NCI-H2227 (cell line): ENCODE results near the gene CAMKK1.
A peak's percentile ranks its signal among the peaks of the same experiment; 100 is the strongest.

Experiments used
- DNase-seq: peaks from one replicate; lab custom pipeline; 2025; ENCODE audit not compliant: unreplicated experiment; lab: John Stamatoyannopoulos, UW

CAMKK1 gene

DNA sequence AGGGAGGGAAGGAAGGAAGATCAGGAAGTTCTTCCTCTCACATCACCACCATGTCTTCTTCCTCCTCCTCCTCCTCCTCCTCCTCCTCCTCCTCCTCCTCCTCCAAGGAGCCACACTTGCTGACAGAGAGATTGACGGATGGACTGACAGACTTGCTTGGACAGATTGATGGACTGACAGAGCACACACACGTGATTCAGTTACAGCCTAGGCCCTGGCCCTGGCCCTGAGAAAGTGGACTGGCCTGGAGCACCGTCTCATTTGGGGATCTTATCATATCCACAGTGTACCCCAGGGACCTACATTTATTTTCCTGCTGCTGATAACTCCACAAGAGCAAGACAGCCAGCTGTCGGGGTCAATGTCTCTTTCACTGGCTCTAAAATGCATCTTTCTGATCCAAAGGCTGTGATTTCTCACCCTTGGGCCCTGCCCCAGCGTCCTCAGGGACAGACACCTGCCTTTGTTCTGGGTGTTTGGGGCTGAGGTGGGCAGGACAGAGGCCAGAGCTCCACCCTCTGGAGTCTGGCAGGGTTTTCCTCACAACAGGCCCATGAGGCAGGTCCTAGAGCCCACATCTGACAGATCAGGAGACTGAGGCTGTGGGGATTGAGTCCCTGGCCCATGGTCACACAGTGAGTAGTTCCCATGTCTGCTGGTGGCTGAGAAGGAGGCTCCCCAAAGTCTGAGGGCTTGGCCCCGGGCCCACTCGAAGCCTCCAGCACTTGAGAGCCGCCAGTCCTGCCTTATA is 25.7 kb upstream of the CAMKK1 start:
- no peak for DNase-seq

DNA sequence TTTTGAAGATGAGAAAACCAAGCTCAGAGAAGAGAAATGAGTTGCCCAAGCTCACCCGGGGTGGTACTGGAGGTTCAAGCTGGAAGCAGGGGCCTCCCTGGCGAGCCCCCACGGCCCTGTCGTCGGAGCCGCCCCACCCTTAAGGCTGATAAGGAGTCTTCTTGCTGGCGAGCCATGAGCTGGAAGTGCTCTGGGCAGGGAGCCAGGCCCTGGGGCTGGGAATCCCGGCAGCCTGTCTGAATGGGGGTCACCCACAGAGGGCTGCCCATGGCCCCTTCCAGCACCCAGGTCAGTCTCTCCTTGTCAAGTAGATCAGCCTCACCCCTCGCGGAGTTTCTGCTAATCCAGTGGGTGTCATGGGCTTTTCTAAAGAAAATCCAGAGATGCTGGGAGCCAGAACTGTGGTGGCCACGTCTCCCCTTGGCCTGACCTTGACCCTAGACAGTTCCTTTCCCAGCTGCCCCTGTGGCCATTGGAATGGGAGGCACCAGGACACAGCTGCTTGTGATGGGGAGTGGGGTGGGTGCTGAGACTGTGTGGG is 24.6 kb upstream of the CAMKK1 start:
- no peak for DNase-seq

DNA sequence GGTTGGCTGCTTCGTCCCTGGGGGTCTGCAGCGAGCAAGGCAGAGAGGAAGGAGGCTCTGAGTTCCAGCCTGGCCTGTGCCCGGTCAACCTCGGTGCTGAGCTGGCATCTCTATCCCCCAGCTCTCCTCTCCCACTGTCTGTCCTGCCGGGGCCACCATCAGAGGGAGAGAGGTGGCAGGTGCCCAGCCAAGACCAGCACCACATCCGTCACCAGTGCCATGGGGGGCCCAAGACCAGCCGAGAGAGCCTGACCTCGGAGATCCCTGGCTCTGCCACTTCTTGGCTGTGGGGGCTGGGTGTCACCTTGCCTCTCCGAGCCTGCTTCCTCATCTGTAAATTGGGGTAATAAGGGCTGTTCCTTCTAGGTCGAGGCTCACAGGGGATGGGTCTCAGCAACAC is 24.0 kb upstream of the CAMKK1 start:
- no peak for DNase-seq

DNA sequence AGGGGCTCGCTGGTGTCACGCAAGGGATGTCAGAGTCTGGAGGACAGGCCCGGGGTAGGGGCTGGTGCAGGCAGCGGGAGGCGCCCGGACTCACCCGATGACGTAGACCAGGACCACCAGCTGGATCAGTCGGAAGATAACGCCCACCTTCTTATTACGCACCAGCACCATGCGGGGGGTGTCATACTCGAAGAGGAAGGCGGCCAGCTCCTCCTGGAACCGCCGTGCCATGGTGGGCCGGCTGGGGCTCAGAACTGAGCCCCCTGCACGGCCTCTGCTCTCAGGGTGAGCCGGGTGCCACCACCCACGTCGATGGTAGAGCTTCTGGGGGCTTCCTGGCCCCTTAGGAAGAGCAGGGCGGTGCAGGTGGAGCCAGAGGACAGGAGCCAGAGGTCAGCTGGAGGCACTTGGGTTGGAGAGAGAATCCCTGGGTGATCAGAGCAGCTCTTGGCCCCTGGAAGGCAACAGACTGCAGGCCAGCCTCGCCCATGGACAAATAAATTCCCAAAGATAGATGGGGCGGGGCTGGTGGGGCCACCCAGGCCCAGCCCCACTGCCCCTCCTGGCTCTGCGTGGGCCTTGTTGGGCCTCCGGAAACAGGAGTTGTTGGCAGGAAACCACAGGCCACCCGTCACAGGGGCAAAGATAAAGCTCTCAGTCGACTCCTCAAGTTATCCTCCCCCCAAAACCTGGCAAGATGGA is 23.3 kb upstream of the CAMKK1 start, which contains the start of gene P2RX1:
Gene P2RX1, minus strand, starts transcription at position 471 of the 702 bp plus-strand sequence. Its CDS starts 240 bp downstream, at position 231.
- DNase-seq: no peak

DNA sequence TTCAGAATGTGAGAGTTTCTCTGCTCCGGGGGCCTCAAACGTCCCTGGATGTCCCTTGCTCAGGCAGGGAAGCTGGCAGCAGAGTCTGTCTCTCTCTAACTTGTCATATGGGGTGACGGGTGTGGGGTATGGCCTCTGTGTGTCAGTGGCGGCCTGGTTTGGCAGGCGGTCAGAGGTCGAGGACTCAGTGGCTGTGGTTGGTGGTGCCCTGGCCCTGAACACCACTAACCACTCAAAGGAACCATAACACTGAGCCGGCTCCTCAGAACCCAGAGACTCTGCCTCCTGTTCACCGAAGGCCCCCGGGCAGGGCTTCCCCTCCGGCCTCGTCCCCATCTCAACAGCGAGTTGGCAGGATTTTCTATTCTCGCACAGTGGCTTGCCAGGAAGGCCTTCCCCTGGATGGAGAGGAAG is 22.7 kb upstream of the CAMKK1 start:
- no peak for DNase-seq

DNA sequence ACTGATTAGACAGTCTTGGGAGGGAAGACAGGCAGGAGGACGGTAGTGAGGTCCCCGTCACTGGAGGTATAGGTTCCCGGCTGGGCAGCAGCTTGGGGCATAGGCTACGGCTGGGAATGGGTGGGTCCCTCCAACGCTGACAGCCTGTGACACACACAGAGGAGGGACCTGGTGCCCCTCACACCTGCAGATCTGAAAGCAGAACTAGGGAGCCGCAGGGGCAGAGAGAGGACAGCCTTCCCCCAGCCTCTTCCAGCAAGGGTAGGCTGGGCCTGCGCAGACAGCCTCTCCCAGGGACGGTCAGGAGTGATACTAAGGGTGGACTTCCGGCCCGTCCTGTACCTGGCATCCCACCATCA is 21.4 kb upstream of the CAMKK1 start:
- DNase-seq: no peak

DNA sequence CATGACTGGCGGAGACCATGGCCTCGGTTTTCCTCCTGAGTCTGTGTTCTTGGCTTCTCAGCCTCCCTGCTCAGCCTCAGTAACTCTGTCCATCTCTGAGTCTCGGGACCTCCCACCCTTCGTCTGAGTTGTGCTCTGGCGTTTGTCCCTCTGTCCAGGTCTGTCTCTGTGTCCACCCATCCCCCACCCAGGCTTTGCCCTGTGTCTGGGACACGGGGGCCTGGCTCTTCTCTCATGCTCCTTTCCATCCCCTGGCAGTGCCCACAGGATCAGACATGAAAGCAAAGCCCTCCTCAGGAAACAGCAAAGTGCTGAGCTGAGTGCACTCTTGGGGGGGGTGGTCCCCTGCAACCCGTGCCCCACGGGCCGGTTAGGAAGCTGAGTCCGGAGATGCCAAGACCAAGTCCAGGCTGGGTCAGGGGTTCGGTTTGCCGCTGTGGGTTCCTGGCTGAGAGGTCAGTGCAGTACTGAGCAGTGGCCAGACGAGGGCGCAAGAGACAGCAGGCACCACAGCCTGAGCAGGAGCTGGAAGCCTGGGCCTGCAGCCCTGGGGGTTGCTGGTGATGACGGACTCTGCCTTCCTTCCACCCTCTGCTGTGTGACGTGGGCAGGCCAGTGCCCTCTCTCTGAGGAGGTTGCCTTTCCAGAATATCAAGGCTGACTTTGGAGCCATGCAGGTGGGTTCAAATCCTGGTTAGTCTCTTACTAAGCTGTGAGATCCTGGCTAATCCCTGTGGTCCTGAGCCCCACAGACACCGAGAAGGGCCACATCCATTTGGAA is 20.9 kb upstream of the CAMKK1 start:
- peak; percentile 69 for DNase-seq

DNA sequence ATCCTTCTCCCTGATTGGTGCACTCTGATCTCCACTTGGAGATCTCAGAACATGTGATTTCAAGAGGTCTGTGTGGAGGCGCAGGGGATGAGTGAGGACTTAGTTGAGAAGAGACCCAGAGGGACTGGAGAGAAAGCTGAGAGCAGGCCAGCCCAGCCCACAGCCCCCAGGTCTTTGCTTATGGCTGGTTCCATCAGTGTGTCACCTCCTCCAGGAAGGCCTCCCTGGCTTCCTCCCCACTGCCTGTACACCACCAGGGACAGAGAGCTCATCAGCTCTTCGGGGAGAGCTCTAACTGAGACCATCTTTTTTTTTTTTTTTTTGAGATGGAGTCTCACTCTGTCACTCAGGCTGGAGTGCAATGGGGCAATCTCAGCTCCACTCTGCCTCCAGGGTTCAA is 20.0 kb upstream of the CAMKK1 start:
- DNase-seq: no peak

DNA sequence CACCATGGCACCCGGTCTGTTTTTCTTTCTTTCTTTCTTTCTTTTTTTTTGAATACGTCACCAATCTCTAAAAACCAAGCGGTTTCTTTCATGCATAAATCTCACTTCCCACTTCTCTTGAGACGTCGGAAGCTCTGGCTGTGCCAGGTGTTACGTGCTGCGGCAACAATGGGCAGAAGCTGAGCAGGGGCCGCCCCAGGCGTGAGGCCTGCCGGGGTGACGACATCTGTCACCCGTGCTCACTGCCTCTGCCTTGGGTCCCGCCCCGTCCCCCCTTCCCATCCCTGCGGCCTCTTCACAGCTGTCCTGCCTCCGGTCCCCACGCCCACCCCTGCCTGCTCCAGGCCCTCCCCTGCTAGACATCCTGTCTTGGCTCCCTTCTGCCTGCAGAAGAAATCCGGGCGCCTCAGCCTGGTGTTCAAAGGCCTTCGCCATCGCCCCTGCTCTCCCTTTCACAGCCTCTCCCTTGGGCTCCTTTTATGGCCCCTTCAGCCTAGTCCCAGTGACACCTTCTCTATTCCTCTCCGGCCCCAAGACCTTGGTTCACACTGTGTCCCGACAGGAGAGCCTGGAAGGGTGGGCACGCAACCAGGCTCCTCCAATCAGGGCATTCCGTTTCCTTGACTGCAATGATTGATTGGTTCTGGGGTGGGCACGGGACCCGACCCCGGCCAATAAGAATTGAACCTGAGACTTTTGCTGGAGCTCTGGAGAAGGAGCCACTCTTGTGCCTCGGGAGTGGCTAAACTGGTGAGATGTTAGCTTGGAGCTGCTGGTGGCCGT is 18.6 kb upstream of the CAMKK1 start:
- DNase-seq: peak; percentile 10

DNA sequence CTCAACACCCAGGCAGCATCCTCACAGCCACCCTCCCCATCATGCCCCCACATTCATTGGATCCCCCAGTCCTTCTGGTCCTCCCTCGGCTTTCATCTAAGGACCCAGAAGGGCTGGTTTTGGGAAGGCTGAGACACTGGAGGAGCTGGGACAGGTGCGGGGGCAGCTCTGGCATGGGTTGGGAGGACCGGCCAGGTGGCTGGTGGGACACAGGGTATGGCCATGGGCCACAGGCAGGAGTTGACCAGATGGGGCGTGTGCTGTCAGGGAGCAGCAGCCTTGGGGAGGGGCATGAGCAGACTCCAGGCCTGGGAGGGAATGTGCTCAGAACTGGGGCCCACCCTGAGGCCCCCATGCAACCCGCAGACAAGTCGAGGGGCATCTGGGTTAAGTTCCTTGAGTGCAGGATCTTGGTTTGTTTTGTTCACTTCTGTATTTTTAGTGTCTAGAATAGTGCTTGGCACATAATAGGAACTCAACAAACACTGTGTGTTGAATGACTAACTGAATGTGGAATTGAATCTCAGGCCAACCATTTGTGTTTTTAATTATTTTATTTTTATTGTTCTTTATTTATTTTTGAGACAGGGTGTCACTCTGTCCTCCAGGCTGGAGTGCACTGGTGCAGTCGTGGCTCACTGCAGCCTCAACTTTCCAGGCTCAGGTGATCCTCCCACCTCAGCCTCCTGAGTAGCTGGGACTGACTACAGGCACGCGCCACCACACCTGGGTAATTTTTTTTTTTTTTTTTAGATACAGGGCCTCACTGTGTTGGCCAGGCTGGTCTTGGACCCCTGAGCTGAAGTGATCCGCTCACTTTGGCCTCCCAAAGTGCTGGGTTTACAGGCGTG is 17.8 kb upstream of the CAMKK1 start:
- DNase-seq: no peak

DNA sequence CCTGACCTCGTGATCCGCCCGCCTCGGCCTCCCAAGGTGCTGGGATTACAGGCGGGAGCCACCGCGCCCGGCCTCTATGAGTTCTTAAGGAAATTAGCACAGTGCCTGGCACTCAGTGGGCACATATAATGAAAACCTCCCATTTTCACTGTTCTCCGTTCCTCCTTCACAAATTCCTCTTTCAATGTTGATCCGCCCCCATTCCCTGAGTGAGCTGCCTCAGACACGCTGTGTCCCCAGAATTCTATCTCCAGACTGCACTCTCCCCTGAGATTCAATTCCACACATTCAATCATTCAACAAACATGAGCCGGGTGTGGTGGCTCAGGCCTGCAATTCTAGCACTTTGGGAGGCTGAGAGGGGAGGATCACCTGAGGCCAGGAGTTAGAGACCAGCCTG is 16.4 kb upstream of the CAMKK1 start:
- no peak for DNase-seq

DNA sequence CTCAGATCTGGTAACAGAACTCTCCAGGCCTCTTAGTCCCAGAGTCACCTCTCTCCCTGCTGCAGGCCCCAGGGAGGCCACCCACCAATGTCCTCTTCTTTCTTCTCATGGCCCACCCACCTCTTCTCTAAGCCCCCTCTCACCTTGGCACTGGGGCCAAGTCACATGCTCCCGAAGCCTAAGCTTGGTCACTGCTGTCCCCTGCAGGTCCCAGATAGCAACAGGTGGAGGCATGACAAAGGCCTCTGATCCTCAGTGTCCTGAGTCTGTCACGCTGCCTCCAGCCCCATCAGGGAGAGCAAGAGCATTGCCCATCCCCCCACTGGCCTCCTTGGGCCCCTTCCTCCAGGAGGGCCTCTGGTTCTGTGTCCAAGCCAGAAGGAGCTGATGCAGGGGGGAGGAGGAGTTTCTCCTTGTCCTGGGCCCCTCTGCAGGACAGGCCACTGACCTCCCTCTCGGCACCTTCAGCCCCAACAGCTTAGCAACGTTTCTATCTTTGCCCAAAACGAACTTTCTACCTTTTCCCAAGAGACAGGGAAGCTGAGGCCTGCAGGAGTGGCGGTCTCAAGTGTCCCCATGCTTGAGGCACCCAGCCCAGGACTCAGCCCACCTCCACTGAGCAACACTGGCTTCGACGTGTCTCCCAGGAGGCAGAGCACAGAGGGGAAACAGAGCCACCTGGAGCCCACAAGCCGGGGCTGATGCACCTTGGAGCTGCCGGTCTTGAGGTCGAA is 14.8 kb upstream of the CAMKK1 start:
- DNase-seq: no peak

DNA sequence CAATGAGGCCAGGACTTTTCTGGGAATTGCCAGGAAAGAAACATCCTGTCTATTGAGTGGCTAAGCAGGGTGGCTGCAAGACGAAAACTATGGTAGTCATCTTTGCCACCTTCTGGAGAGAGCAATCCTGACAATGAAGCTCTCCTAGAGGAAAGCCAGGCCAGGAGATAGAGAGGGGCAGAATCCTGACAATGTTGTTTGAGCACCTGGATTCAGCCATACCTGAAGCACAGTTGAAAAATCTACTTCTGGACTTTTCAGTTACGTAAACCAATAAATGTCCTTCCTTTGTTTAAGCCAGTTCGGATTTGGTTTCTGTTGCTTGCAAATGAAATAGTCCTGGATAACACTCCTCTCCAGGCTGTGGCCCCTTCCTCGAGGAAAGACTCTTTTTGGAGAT is 14.0 kb upstream of the CAMKK1 start:
- no peak for DNase-seq

DNA sequence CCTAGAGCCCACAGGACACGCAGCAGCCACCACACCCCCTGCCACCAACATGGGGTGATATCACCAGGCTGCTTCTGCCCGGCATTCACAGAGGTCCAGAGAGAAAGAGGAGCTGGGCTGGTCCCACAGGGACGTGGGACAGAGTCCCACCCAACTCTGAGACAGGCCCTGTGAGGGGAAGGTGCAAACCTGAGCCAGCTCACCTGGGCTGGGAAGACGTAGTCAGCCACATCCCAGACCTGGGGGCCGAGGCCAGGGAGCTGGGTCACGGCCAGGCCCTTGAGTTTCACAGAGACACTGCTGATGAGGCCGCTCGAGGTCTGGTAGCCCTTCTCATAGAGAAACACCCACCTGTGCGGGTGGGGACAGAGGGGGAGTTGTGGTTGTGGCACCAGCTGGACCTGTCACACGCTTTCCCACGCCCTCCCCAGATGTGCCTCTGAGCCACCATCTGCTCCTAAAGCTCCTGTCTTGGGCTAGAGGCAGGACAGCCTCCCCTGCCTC is 12.2 kb upstream of the CAMKK1 start:
- DNase-seq: no peak

DNA sequence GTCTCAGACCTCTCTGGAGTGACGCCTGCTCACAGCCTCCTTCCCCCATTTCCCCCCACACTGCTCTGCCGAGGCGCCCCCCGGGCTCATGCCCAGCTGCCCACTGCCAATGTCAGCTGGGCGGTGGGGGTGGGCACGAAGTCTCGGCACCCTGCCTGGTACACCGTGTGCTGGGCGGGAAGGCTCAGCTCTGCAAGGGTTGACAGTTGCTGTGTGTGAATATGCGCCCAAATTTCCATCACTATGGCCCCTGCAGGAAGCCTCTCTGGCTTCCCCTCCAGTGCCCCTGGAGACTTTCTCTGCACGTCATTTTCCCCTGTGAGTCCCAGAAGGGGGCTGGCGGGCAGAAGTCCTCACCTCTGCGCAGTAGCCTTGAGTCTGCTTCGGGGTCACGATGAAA is 11.6 kb upstream of the CAMKK1 start:
- no peak for DNase-seq

DNA sequence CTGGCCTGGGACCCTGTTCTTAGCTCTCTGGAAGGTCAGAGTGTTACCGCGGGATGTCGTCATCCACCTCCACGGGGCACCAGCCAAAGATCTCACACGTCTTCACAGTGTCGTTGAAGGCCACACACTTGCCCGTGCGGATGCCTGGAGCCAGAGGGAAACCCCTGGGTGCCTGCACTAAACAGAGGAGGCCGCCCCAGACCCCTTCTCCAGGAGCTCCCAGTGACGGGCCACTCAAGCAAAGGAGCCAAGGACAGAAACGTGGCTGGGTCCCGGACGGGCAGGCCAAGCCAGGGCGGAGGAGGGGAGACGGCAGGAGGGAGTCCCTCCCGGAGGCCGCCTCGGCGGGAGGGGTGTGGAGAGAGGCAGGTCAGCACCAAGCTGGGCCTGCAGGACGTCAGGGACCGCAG is 11.0 kb upstream of the CAMKK1 start:
- DNase-seq: no peak

DNA sequence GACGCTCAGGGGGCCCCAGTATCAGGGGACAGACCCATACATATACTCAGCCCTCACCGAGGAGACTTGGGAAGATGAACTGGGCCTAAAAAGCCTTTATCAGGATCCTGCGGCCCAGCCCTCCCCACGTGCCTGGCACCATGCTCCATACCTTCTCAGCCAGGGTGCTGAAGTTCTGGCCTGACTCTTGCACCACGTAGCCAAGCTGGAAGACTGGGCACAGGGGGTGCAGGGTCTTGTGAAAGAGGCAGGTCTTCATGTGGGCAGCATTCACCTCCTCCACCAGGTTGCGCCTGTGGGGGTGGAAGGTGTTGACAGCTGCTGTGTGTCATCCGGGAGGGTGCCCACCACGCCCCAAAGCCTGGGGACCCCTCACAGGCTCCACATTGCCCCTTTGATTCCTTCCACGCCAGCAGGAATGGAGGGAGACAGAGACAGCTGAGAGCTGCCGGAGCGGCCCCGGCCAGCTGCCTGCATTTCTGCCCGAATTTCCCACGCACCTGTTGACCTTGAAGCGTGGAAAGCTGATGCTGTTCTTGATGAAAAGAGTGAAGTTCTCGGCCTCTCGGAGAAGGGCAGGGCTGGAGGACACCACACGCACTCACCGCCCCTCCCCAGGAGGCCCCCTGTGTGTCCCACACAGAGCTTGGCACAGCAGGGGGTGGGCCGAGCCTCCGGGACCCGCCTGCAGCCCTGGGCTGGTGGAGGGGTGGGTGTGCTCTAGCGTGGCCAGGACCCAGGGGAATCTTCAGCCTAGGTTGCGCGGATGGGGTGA is 10.4 kb upstream of the CAMKK1 start:
- no peak for DNase-seq

DNA sequence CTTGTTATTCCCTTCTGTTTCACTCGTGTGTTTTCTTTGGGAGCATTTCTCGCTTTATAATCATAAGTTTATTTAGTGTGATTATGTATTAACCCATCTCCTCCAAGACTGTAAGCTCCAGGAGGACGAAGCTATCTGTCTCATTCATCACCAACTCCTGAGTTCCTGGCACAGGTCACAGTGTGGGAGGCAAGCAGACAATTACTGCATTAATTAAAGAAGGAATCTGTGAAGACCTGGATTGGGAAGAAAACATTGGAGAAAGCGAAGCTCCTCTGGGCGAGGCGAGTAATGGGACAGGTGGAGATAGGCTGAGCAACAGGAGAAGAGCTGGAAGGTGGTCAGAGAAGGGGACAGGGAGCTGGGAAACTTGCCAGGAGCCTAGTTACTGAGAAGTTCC is 7.8 kb upstream of the CAMKK1 start:
- DNase-seq: no peak
